ENCODE results near the gene HIGD2B. TPM values are rescaled to one million over a fixed set of nuclear protein-coding genes. Genes with fewer than 3 reads are reported as not detected.
A peak's percentile ranks its signal among the peaks of the same experiment; 100 is the strongest.
"Not testable (repeated sequence)": the region's sequence is repeated elsewhere in the genome, so short reads cannot be mapped to it uniquely, and the experiment has no call there.

Gene HIGD2B
- polyA plus RNA-seq, 6 donors from 2014 or later = 0.27 TPM; not detected in 5

DNA sequence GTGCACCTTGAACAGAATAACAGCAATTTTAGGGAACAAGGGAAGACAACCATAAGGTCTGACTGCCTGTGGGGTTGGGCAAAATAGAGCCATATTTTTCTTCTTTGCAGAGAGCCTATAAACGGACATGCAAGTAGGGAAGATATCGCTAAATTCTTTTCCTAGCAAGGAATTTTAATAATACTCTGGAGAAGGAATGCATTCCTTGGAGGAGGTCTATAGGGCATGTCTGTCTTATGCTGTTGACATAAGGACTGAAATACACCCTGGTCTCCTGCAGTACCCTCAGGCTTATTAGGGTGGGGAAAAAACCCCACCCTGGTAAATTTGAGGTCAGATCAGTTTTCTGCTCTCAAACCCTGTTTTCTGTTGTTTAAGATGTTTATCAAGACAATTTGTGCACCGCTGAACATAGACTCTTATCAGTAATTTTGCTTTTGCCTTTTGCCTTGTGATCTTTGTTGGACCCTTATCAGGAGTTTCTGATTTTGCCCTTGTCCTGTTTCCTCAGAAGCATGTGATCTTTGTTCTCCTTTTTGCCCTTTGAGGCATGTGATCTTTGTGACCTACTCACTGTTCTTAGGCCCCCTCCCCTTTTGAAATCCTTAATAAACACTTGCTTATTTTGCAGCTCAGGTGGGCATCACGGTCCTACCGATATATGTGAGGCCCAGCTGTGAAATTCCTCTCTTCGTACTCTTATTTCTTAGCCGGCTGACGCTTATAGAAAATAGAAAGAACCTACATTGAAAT, 22.7 kb upstream of the HIGD2B start:
- not testable (repeated sequence) for H3K27me3 Mint-ChIP-seq; ATAC-seq (ENCODE audit: low read depth in 2 of 2); H3K4me1 Mint-ChIP-seq; H3K4me3 Mint-ChIP-seq; DNase-seq; H3K9me3 Mint-ChIP-seq
- Mint-ChIP-seq H3K36me3 (peaks cover 0 to 12% of the 10 kb centered on the region in 2 donors), H3K27ac (peak overlapping the region in 1 of 6 donors; percentile 27)

DNA sequence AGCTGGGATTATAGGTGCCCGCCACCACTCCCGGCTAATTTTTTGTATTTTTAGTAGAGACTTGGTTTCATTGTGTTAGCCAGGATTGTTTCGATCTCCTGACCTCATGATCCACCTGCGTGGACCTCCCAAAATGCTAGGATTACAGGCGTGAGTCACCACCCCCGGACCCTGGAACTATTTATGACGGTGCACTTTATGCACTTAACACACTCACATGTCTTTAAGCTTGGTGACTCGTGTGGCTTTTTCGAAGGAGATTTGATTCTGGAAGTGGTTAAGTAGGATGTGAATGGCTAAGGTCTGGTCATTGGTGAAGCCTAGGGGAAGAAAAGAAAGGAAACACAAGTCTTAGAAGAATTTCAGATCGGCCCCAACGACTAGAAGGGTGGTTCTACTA, 20.3 kb upstream of the HIGD2B start:
- no peaks in the 10 kb centered on the region for H3K27me3 Mint-ChIP-seq
- ATAC-seq (ENCODE audit: low read depth in 2 of 2) (no peak), DNase-seq (no peak)
- no peak overlapping the region for H3K4me3 Mint-ChIP-seq
- H3K36me3 Mint-ChIP-seq = peaks cover 0 to 12% of the 10 kb centered on the region in 2 donors
- peaks cover 0 to 6% (median 5%) of the 10 kb centered on the region in 3 donors for H3K4me1 Mint-ChIP-seq
- peak overlapping the region in 1 of 6 donors; percentile 47 for H3K27ac Mint-ChIP-seq
- no peaks in the 10 kb centered on the region for H3K9me3 Mint-ChIP-seq

DNA sequence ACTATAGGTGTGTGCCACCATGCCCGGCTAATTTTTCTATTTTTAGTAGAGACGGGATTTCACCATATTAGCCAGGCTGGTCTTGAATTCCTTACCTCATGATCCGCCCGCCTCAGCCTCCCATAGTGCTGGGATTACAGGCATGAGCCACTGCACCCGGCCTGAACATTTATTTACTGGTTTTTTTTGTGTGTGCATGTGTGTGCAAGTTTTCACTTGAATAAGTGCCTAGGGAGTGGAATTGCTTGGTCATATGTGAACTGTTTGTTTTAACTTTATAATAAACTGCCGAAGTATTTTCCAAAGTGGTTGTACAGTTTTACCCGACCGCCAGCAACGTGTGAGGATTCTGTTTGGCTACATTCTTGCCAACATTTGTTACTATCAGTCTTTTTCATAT, 14.1 kb upstream of the HIGD2B start:
- Mint-ChIP-seq H3K4me1 (peaks cover 0 to 6% (median 3%) of the 10 kb centered on the region in 3 donors), H3K4me3 (no peak overlapping the region), H3K9me3 (no peaks in the 10 kb centered on the region), H3K27me3 (no peaks in the 10 kb centered on the region), H3K27ac (no peak overlapping the region), H3K36me3 (no peaks in the 10 kb centered on the region)
- ATAC-seq (ENCODE audit: low read depth in 2 of 2) (no peak), DNase-seq (no peak)

DNA sequence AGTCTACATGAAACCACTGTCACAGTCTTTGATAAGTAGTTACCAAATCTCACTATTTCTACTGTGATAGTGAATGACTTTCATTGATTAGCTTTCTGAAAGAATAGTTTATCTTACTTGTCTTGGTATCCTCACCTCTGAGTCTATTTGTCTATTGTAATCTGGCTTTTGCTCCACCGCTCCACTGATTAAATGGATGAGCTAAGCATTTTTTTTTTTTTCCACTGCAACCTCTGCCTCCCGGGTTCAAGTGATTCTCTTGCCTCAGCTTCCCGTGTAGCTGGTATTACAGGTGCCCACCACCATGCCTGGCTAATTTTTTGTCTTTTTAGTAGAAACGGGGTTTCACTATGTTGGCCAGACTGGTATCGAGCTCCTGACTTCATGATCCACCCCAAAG, 13.0 kb upstream of the HIGD2B start:
- Mint-ChIP-seq H3K4me3 (no peak overlapping the region), H3K27me3 (no peaks in the 10 kb centered on the region), H3K36me3 (no peaks in the 10 kb centered on the region), H3K27ac (peak overlapping the region in 1 of 6 donors; percentile 90), H3K4me1 (peaks cover 0 to 6% (median 3%) of the 10 kb centered on the region in 3 donors), H3K9me3 (no peaks in the 10 kb centered on the region)
- ATAC-seq (ENCODE audit: low read depth in 2 of 2) (no peak), DNase-seq (no peak)

DNA sequence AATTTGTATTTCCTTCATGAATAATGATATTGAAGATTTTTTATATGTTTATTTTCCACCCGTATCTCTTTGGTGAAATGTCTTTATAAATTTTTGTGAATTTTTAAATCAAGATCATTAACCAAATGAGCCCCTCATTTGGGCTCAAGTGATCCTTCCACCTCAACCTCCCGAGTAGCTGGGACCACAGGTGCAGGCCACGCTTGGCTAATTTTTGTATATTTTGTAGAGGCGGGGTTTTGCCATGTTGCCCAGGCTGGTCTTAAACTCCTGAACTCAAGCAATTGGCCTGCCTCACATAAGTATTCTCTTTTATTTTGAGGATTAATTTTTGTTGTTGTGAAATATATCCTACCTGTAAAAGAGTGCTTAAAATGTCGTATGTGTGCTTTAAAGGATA, 5.0 kb upstream of the HIGD2B start:
- ATAC-seq (ENCODE audit: low read depth in 2 of 2) = no peak
- H3K36me3 Mint-ChIP-seq = no peaks in the 10 kb centered on the region
- no peaks in the 10 kb centered on the region for H3K27me3 Mint-ChIP-seq
- H3K27ac Mint-ChIP-seq = no peak overlapping the region
- H3K9me3 Mint-ChIP-seq = no peaks in the 10 kb centered on the region
- no peak for DNase-seq
- H3K4me1 Mint-ChIP-seq = peaks cover 8 to 11% (median 9%) of the 10 kb centered on the region in 3 donors
- H3K4me3 Mint-ChIP-seq = no peak overlapping the region

DNA sequence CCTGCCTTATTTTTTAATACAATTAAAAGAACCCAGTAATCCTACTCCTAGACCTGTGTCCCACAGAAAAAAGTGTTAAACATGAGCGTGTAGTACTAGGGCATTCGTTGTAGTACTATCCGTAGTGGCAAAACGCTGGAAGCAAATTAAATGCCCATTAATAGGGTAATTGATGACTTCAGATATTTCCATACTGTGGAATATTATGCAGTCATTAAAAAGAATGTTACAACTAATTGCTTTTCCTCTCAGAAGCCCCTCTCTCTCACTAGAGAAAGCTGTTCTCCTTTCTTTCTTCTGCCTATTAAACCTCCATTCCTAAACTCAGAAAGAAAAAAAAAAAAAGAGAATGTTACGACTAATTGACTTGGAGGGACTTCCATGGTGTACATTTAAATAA, 2.7 kb upstream of the HIGD2B start:
- Mint-ChIP-seq H3K27me3 (no peaks in the 10 kb centered on the region), H3K4me1 (peaks cover 11 to 18% (median 14%) of the 10 kb centered on the region in 3 donors), H3K9me3 (no peaks in the 10 kb centered on the region), H3K27ac (peak overlapping the region in 1 of 6 donors; percentile 67), H3K36me3 (no peaks in the 10 kb centered on the region), H3K4me3 (peak overlapping the region in 1 of 8 donors; percentile 53)
- DNase-seq (no peak), ATAC-seq (ENCODE audit: low read depth in 2 of 2) (no peak)

DNA sequence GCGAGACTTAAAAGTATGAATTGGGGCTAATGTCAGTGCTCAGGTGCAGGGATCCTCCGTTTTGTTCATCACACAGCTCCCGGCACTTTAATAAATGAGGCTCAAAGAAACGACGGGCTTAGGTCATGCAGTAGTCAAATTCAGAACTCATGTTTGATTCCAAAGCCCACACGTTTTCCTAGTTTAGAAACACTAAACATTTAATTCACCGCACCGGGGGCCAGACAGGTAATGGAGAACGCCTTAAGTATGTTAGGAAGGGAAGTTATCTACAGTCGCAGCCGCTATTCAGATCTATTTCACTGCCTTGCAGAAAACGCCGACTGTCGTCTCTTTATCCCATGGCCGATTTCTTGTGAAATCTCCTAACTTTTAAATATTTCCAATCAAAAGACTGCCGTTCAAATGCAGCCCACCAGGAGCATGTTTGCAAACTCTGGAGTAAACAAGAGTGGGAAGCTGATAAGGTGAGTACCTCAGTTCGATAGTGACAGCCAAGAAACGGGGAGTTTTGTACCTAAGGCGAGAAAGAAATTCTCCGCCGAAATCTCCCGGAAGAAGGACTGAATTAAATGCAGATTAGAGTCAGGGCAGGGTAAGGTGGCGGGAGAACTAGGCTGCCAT, 569 bp downstream of the HIGD2B start:
- no peak for ATAC-seq (ENCODE audit: low read depth in 2 of 2)
- Mint-ChIP-seq H3K4me3 (peak overlapping the region; percentile 96 to 99 (median 98)), H3K36me3 (no peaks in the 10 kb centered on the region), H3K4me1 (peaks cover 14 to 18% (median 14%) of the 10 kb centered on the region in 3 donors), H3K27ac (peak overlapping the region; percentile 95 to 99 (median 98)), H3K9me3 (no peaks in the 10 kb centered on the region), H3K27me3 (no peaks in the 10 kb centered on the region)
- no peak for DNase-seq

DNA sequence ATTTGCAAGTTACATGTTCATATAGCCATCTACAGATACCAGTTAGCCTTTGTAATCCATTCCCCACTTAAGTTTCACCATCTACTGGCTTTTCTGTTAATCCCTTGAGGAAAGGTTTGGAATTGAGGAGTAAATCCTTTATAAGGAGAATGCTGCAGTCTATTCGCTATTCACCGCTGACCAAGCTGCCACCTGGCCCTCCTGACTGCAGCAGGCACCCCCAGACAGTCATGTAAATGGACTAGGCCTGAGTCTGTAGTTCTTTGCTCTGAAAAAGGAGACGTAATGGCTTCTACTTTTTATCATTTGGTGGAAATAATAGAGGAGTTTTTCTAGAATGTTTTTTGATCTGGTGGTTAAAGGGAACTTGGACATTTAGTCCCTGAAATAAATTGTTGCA, 3.2 kb downstream of the HIGD2B start:
- Mint-ChIP-seq H3K27ac (no peak overlapping the region), H3K4me3 (peak overlapping the region in 2 of 8 donors; percentile 47 to 73), H3K27me3 (peaks cover 7 to 18% (median 14%) of the 10 kb centered on the region in 3 donors), H3K4me1 (peaks cover 14 to 18% (median 14%) of the 10 kb centered on the region in 3 donors), H3K36me3 (no peaks in the 10 kb centered on the region), H3K9me3 (no peaks in the 10 kb centered on the region)
- ATAC-seq (ENCODE audit: low read depth in 2 of 2) (no peak), DNase-seq (no peak)

DNA sequence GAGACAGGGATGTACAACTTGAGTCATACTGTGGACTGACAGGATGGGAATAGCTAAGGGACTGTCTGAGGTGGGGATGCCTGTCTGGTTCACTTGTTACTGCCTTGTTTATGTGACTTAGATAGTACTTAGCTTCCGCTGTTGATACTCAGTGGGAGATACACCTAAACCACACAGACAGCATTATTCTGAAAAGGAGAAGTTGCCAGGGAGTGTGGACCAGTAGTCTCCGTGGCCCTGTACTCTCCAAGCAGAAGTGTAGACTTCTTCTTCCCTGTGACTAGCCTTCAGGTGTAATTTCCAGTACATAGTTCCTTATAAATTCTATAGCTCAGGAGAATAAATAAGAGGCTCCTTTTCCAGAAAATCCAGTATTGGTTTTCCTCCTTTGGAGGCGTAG, 5.1 kb downstream of the HIGD2B start:
- Mint-ChIP-seq H3K4me3 (peak overlapping the region in 1 of 8 donors; percentile 17), H3K9me3 (no peaks in the 10 kb centered on the region), H3K27ac (peak overlapping the region in 1 of 6 donors; percentile 64), H3K36me3 (no peaks in the 10 kb centered on the region), H3K27me3 (peaks cover 10 to 33% (median 24%) of the 10 kb centered on the region in 3 donors), H3K4me1 (peaks cover 6 to 8% (median 6%) of the 10 kb centered on the region in 3 donors)
- DNase-seq = no peak
- ATAC-seq (ENCODE audit: low read depth in 2 of 2) = peak; percentile 54 to 59

DNA sequence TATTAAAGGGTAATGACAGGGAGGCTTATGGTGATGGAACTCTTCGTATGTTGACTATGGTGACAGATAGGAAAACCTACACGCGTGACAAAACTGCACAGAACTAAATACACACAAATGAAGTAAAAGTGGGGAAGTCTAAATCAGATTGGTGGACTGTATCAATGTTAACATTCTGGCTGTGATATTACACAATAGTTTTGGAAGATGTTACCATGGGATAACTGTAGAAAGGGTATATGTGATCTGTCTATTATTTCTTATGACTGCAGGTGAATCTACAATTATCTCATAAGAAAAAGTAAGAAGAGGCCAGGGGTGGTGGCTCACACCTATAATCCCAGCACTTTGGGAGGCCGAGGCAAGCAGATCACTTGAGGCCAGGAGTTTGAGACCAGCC, 9.1 kb downstream of the HIGD2B start:
- Mint-ChIP-seq H3K36me3 (no peaks in the 10 kb centered on the region), H3K27me3 (peaks cover 12 to 41% (median 37%) of the 10 kb centered on the region in 3 donors), H3K9me3 (no peaks in the 10 kb centered on the region), H3K27ac (peak overlapping the region in 1 of 6 donors; percentile 17), H3K4me3 (no peak overlapping the region), H3K4me1 (no peaks in the 10 kb centered on the region)
- no peak for DNase-seq
- no peak for ATAC-seq (ENCODE audit: low read depth in 2 of 2)

DNA sequence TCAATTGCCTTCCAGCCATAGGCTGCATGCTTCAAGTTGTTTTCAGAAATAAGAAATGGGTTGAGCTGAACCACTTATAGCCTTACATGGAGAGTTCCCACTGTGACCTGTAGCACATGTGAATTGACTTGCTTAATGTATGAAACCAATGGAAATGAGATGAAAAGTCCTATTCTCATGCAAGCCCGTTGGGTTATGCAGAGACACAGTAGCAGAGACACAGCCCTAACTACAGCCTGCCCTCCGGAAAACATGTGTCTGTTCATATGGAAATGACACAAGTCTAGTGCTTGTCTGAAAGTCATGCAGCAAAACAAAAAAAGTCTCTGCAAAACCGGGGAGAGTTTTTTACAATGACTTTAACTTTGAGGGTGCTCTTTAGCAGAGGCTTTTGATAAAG, 14.5 kb downstream of the HIGD2B start:
- H3K9me3 Mint-ChIP-seq = no peaks in the 10 kb centered on the region
- DNase-seq (no peak), ATAC-seq (ENCODE audit: low read depth in 2 of 2) (no peak)
- no peak overlapping the region for H3K4me3 Mint-ChIP-seq
- H3K36me3 Mint-ChIP-seq = no peaks in the 10 kb centered on the region
- H3K27ac Mint-ChIP-seq = no peak overlapping the region
- peaks cover 8 to 21% (median 21%) of the 10 kb centered on the region in 3 donors for H3K27me3 Mint-ChIP-seq
- H3K4me1 Mint-ChIP-seq = peaks cover 5 to 12% (median 7%) of the 10 kb centered on the region in 3 donors

DNA sequence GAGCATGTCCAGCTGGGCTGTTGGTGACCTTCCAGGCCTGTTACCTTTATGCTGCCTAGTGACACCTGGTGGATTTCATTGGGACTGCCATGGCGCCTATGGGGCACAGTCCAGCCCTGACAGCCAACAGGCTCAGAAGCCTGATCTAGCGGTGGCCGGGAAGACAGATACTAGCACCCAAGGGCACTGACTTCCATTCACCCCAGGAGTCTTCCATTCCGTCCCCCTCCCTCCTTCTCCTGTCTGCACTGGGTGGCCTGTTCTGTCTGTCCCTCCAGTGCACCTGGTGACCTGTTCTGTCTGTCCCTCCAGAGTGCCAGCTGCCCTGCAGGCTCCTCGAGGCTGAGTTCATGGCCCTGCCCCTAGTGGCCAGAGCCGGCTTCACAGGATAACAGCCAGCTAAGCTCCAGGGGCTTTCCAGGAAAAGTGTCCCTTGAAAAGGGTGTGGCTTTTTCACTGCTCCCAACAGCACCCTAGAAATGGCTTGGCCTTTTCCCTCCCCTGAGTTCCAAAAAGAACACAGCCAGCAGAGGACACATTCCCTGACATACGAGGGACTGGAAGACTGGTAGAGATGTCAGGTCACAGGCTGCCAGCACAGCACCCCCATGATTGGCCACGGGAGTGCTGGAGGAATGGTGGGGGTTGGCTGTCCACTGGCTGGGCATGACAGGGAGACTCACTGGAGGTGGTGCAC, 15.2 kb downstream of the HIGD2B start:
- DNase-seq (peak; percentile 66), ATAC-seq (ENCODE audit: low read depth in 2 of 2) (peak; percentile 91 to 92)
- H3K4me3 Mint-ChIP-seq = peak overlapping the region in 7 of 8 donors; percentile 61 to 94 (median 88)
- H3K36me3 Mint-ChIP-seq, H3K9me3 Mint-ChIP-seq: not testable (repeated sequence)
- H3K4me1 Mint-ChIP-seq = peaks cover 5 to 12% (median 7%) of the 10 kb centered on the region in 3 donors
- H3K27me3 Mint-ChIP-seq = peaks cover 6 to 21% (median 18%) of the 10 kb centered on the region in 3 donors
- H3K27ac Mint-ChIP-seq = peak overlapping the region in 1 of 6 donors; percentile 45

DNA sequence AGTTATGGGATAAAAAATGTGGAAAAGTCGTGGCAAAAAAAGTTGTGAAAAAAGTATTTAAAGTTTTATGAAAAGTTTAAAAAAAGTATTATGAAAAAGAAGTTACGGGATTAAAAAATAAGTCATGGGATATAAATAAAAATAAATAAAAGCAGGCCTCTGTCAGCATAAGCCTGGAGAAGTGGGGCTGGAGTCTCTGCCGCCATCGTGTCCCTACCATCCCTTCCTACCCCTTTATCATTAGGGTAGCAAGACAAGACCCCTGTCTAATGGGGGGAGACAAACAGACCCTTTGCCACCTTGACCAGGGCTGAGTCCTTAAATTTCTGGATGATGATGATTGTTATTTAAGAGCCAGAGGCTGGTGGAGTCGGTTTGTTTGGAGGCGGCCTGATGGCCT, 16.2 kb downstream of the HIGD2B start:
- H3K9me3 Mint-ChIP-seq; H3K27ac Mint-ChIP-seq; H3K4me3 Mint-ChIP-seq; H3K36me3 Mint-ChIP-seq; DNase-seq; ATAC-seq (ENCODE audit: low read depth in 2 of 2): not testable (repeated sequence)
- Mint-ChIP-seq H3K27me3 (peaks cover 4 to 20% (median 17%) of the 10 kb centered on the region in 3 donors), H3K4me1 (peaks cover 5 to 12% (median 7%) of the 10 kb centered on the region in 3 donors)
